Measurements from ENCODE around the gene ATAD3A. TPM values are rescaled to one million over a fixed set of nuclear protein-coding genes. Genes with fewer than 3 reads are reported as not detected.

The ATAD3A gene
- total and polyA plus RNA-seq, 7 donors: 8.6 to 40.4 (median 12.8) TPM

DNA sequence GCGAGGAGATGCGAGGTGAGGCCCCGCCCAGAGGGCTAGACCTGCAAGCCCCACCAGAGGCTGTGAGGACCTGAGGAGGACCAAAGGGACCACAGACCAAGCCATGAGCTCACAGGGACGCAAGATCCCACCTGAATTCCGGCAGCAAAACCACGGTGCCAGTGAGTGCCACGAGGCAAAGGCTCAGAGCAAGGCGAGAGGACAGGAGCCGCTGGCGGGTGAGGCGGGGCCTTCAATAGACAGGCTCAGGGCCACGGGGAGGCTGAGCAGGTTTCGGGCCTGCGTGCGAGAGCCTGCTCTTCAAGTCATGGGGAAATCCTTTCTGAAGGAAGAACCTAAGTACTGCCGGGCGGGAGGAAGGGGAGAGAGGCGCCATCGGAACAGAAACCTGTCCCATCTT, 35.5 kb downstream of the ATAD3A start:
- no peak for TF ChIP-seq POLR2A (IDR thresholded peaks at IDR 0.05)
- TF ChIP-seq EP300 (IDR thresholded peaks at IDR 0.05): no peak
- TF ChIP-seq, protein P1, sequence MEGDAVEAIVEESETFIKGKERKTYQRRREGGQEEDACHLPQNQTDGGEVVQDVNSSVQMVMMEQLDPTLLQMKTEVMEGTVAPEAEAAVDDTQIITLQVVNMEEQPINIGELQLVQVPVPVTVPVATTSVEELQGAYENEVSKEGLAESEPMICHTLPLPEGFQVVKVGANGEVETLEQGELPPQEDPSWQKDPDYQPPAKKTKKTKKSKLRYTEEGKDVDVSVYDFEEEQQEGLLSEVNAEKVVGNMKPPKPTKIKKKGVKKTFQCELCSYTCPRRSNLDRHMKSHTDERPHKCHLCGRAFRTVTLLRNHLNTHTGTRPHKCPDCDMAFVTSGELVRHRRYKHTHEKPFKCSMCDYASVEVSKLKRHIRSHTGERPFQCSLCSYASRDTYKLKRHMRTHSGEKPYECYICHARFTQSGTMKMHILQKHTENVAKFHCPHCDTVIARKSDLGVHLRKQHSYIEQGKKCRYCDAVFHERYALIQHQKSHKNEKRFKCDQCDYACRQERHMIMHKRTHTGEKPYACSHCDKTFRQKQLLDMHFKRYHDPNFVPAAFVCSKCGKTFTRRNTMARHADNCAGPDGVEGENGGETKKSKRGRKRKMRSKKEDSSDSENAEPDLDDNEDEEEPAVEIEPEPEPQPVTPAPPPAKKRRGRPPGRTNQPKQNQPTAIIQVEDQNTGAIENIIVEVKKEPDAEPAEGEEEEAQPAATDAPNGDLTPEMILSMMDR (IDR thresholded peaks at IDR 0.05): no peak
- no peak for TF ChIP-seq POLR2AphosphoS5 (IDR thresholded peaks at IDR 0.05)
- H3K27me3 ChIP-seq: no peaks in the 10 kb centered on the region
- H3K27ac ChIP-seq: no peak overlapping the region
- no peak overlapping the region for H3K4me3 ChIP-seq
- H3K4me1 ChIP-seq: peaks cover 0 to 9% (median 0%) of the 10 kb centered on the region in 4 donors
- peaks cover 0 to 24% (median 6%) of the 10 kb centered on the region in 4 donors for H3K36me3 ChIP-seq
- 91 to 92% methylated on average over 19 of the region's 19 CpGs for WGBS, 2 donors
- intact Hi-C loops (cut with DNase I): no loop called here
- H3K9me3 ChIP-seq: no peaks in the 10 kb centered on the region
- DNase-seq: no peak

DNA sequence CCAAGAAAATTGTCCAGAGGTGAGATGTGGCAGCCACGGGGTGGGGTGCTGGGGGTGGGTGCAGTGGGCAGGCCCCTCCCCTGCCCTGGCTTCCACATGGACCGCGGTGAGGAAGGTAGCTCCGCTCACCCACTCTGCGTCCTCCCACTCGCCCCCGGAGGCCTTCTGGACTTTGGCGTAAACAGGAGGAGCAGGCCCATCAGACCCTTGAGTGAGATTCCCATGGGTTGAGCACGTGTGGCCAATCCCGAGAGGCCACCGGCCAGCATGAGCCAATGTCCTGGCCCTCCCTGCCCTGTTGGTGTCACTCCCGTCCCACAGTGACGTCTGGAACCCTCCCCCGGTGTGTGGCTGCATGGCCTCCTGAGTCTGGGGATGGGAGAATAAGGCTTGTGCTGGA, 36.6 kb downstream of the ATAD3A start:
- Histone ChIP-seq H3K27ac (no peak overlapping the region), H3K4me3 (no peak overlapping the region), H3K9me3 (no peaks in the 10 kb centered on the region), H3K27me3 (no peaks in the 10 kb centered on the region), H3K4me1 (peaks cover 0 to 9% (median 0%) of the 10 kb centered on the region in 4 donors), H3K36me3 (peaks cover 0 to 12% (median under 1%) of the 10 kb centered on the region in 4 donors)
- WGBS, 2 donors: 89 to 92% methylated on average over 14 of the region's 14 CpGs
- no peak for DNase-seq
- TF ChIP-seq EP300 (IDR thresholded peaks at IDR 0.05) (no peak), POLR2AphosphoS5 (IDR thresholded peaks at IDR 0.05) (no peak)
- TF ChIP-seq, protein P1 (IDR thresholded peaks at IDR 0.05): no peak
- intact Hi-C loops (cut with DNase I): no loop called here

DNA sequence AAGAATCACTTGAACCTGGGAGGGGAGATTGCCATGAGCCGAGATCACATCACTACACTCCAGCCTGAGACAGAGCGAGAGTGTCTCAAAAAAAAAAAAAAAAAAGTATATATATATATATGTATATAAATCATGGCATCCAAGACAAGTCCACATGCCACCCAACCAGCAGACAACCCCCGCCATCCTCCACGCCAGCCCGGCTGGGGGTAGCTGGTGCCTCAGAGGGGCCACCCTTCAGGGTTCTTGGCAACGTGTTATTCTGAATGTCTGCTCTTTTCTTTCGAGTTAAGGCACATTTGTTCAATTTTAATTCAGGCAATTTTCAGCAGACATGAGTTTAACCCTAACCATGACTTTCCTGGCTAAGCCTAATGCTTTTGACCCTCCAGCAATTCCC, 38.1 kb downstream of the ATAD3A start:
- Histone ChIP-seq H3K4me3 (no peak overlapping the region), H3K27me3 (no peaks in the 10 kb centered on the region), H3K27ac (no peak overlapping the region), H3K9me3 (no peaks in the 10 kb centered on the region), H3K4me1 (peaks cover 0 to 16% (median 3%) of the 10 kb centered on the region in 4 donors), H3K36me3 (peaks cover 0 to 8% (median 0%) of the 10 kb centered on the region in 4 donors)
- intact Hi-C loops (cut with DNase I): no loop called here
- no peak for DNase-seq
- no peak for TF ChIP-seq POLR2AphosphoS5 (IDR thresholded peaks at IDR 0.05)
- WGBS, 2 donors: 85 to 89% methylated on average over 7 of the region's 7 CpGs

DNA sequence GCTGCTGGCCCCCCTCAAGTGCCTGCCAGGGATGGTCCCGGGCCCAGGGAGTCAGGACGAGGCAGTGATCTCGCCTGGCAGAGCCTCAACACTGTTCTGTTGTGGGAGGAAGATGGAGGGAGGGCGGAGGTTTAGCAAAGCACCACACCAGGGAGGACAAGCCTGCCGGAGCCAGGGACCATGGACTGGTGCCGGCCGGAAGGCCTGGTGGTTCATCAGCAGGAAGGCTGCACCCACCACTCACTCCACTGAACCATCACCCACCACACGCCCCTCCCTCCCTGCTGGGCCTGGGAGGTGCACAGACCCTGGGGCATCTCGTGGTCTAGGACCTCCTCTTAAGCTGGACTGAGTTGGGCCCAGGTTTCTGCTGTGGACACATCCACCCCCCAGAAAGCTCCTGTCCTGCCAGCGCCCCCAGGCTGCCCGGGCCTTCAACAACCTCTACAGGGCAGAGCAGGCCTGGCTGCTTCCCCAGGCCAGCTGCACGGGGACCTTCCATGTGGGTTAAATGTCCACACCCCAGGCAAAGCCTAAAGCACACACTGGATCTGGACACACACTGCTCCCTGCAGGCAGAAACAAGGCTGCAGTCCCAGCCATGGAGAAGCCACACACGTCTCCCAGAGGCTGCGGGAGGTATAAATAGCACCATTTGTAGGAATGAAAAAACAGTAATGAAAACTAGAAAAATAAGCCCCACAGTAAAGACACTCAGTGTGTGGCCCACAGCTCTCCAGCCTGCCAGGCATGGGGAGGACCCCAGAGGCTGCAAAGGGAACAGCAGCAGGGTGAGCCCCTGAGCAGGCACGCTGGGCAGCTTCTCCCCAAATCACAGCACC, 38.9 kb downstream of the ATAD3A start:
- 78 to 83% methylated on average over 15 of the region's 15 CpGs for WGBS, 2 donors
- intact Hi-C loops (cut with DNase I): no loop called here
- H3K27ac ChIP-seq: no peak overlapping the region

More for the DNA sequence above, 38.9 kb downstream of the ATAD3A start:
- Histone ChIP-seq H3K4me1 (peaks cover 0 to 16% (median 3%) of the 10 kb centered on the region in 4 donors), H3K36me3 (peaks cover 0 to 8% (median 0%) of the 10 kb centered on the region in 4 donors), H3K27me3 (no peaks in the 10 kb centered on the region), H3K4me3 (no peak overlapping the region), H3K9me3 (no peaks in the 10 kb centered on the region)
- TF ChIP-seq POLR2AphosphoS5 (IDR thresholded peaks at IDR 0.05): no peak
- TF ChIP-seq EP300 (IDR thresholded peaks at IDR 0.05): no peak
- TF ChIP-seq, protein P1 (IDR thresholded peaks at IDR 0.05): no peak
- no peak for TF ChIP-seq POLR2A (IDR thresholded peaks at IDR 0.05)
- no peak for DNase-seq
